ENCODE data around the gene INPP4B. TPM values are rescaled to one million over a fixed set of nuclear protein-coding genes. Genes with fewer than 3 reads are reported as not detected.

The INPP4B gene
- polyA plus RNA-seq, 1 of the 3 experiments (the other 2 are of a cell fraction), result 0.08 TPM

- no peak for DNase-seq
- H2AFZ ChIP-seq (ENCODE audit: low read depth), result no peak overlapping the region
- H3K79me2 ChIP-seq (ENCODE audit: insufficient read depth), result no peaks in the 10 kb centered on the region
- H3K4me2 ChIP-seq, result no peak overlapping the region
- H4K20me1 ChIP-seq (ENCODE audit: insufficient read depth), result no peaks in the 10 kb centered on the region
- no peaks in the 10 kb centered on the region for H3K9me2 ChIP-seq
- H3K36me3 ChIP-seq (replicated peaks in 1 of 2; ENCODE audit: control insufficient read depth in 1 of 2, insufficient read depth in 2 of 2, low read length in 1 of 2), result no peaks in the 10 kb centered on the region
- H3K27me3 ChIP-seq (ENCODE audit: insufficient read depth), result no peaks in the 10 kb centered on the region
- H3K4me3 ChIP-seq (ENCODE audit: low read depth in 2 of 2, low read length in 1 of 2), result no peak overlapping the region
- TF ChIP-seq YY1 (IDR thresholded peaks at IDR 0.05; ENCODE audit: low read depth) (no peak), SMC3 (IDR thresholded peaks at IDR 0.05; ENCODE audit: low read depth, low read length) (no peak), EZH2phosphoT487 (IDR thresholded peaks at IDR 0.05; ENCODE audit: borderline replicate concordance, low read depth) (no peak)
- TF ChIP-seq, protein P1, sequence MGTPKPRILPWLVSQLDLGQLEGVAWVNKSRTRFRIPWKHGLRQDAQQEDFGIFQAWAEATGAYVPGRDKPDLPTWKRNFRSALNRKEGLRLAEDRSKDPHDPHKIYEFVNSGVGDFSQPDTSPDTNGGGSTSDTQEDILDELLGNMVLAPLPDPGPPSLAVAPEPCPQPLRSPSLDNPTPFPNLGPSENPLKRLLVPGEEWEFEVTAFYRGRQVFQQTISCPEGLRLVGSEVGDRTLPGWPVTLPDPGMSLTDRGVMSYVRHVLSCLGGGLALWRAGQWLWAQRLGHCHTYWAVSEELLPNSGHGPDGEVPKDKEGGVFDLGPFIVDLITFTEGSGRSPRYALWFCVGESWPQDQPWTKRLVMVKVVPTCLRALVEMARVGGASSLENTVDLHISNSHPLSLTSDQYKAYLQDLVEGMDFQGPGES (IDR thresholded peaks at IDR 0.05; ENCODE audit: low read depth, low read length), result no peak
- TF ChIP-seq, protein P2, sequence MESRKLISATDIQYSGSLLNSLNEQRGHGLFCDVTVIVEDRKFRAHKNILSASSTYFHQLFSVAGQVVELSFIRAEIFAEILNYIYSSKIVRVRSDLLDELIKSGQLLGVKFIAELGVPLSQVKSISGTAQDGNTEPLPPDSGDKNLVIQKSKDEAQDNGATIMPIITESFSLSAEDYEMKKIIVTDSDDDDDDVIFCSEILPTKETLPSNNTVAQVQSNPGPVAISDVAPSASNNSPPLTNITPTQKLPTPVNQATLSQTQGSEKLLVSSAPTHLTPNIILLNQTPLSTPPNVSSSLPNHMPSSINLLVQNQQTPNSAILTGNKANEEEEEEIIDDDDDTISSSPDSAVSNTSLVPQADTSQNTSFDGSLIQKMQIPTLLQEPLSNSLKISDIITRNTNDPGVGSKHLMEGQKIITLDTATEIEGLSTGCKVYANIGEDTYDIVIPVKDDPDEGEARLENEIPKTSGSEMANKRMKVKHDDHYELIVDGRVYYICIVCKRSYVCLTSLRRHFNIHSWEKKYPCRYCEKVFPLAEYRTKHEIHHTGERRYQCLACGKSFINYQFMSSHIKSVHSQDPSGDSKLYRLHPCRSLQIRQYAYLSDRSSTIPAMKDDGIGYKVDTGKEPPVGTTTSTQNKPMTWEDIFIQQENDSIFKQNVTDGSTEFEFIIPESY (IDR thresholded peaks at IDR 0.05; ENCODE audit: borderline replicate concordance, low read depth), result no peak
- no peak overlapping the region for H3K27ac ChIP-seq (ENCODE audit: low read depth in 2 of 2, low read length in 1 of 2)
- H3K9ac ChIP-seq, result no peak overlapping the region
- no peaks in the 10 kb centered on the region for H3K9me3 ChIP-seq
- ChIA-PET CTCF (no interaction called here), POLR2A (no interaction called here)
- WGBS (ENCODE audit: low lambda C conversion rate), result 65% methylated on average over 3 of the region's 3 CpGs
- no peaks in the 10 kb centered on the region for H3F3A ChIP-seq (replicated peaks; ENCODE audit: insufficient read depth)
- no peaks in the 10 kb centered on the region for H3K4me1 ChIP-seq (ENCODE audit: control insufficient read depth in 1 of 2, insufficient read depth in 2 of 2, low read depth in 1 of 2, low read length in 1 of 2)
These were observed 868.7 kb downstream of the INPP4B start for GRCh38 chr4:141977433-141977832.
